Measurements from ENCODE around the gene CCDC170.

Gene CCDC170

GRCh38 chr6:151546941-151547659 is 53.3 kb downstream of the CCDC170 start:
- DNase-seq, result no peak

DNA sequence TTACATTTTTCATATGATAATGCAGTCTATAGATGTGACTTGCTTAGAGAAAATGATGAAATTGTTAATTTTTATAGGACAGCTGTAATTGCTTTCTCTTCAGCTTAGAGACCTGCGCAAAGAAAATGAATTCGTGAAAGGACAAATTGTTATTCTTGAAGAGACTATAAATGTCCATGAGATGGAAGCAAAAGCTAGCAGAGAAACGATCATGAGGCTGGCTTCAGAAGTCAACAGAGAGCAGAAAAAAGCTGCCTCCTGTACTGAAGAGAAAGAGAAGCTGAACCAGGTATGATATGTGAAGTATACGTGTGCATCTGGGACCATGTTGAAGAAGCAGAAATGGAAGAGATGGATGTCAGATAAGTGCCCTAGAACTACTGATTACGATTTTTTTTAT is 54.4 kb downstream of the CCDC170 start:
- DNase-seq, result no peak

GRCh38 chr6:151549790-151550189 is 56.0 kb downstream of the CCDC170 start:
- no peak for DNase-seq

- no peak for DNase-seq
Observed at GRCh38 chr6:151550618-151551017, 56.8 kb downstream of the CCDC170 start.

- DNase-seq, result no peak
Observed at GRCh38 chr6:151551223-151551857, 57.5 kb downstream of the CCDC170 start.

- DNase-seq, result no peak
Observed at GRCh38 chr6:151553416-151554165, 59.8 kb downstream of the CCDC170 start.

GRCh38 chr6:151561238-151561637 is 67.4 kb downstream of the CCDC170 start:
- DNase-seq, result no peak

DNA sequence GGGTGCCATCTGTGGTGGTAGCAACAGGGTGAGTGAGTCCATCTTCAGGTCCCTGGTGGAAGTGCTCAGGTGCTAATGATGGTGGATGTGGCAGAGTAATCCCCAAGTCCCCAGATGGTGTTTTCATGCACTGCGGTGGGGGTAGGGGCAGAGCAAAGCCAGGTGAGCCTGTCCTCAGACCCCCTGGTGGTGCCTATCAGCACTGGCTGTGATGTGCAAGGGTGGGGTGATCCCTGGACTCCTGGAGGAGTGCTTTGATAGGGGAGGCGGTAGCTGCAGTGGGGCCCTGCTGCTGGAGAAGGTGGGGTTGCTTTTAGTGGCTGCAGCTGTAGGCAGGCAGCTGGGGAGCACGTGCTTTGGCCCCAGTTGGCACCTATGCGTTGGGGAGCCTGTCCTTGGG is 70.8 kb downstream of the CCDC170 start:
- no peak for DNase-seq

DNA sequence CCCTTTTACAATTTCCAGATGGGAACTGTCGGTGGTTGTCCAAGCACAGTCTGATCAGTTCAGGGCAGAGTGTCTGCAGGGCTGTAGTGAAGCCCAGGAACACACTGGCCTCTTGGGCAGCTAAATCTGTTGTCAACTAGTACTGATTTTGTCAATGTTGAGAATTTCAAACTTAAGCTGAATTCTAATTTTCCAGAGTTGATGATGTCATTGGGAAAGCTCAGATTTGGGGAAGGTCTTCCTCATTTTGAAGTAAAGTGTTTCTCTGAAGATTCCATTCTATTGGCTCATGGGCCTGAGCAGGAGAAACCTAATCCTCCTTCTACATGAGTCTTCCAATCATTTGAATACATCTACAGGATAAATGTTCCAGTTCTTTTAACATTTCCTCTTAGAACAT is 72.1 kb downstream of the CCDC170 start:
- no peak for DNase-seq

- no peak for DNase-seq
Observed at GRCh38 chr6:151566557-151566956, 72.7 kb downstream of the CCDC170 start.

- DNase-seq, result no peak
Observed at GRCh38 chr6:151576633-151577032, 82.8 kb downstream of the CCDC170 start.

DNA sequence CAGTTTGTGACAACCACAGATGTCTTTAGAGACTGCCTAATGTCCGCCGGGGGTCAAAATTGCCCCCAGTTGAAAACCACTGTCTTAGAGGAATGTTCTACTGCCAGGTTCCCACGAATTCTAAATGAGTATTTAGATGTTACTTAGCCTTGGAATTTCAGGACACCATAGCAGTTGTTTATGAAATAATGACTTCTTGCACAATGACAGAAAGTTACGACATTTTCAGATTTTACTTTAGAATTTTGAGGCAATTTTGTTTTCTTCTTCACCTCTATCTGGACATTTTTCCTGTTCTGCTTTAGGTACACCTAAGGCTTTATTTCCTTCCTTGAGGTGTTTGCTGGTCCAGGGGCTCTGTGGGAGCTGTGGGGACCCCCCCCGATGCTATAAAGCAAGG is 83.4 kb downstream of the CCDC170 start:
- no peak for DNase-seq

DNA sequence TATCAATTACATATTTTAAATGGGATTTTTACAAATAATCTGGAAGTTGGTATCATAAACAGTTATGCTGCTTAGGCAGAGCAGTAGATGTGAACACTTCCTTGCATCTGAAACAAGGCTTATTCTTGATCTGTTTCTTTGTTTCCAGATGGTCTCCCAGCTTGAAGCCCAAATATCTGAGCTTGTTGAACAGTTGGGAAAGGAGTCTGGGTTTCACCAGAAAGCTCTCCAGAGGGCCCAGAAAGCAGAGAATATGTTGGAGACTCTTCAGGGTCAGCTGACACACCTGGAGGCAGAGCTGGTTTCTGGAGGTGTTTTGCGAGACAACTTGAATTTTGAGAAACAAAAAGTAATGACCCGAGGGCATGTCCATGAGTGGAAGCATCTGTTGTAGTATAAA is 91.9 kb downstream of the CCDC170 start:
- no peak for DNase-seq

GRCh38 chr6:151589667-151590066 is 95.8 kb downstream of the CCDC170 start:
- no peak for DNase-seq

- no peak for DNase-seq
Observed at GRCh38 chr6:151590742-151591141, 96.9 kb downstream of the CCDC170 start.

- DNase-seq, result no peak
Observed at GRCh38 chr6:151592449-151593159, 98.8 kb downstream of the CCDC170 start.

GRCh38 chr6:151609146-151609902 is 115.5 kb downstream of the CCDC170 start:
- DNase-seq, result no peak

DNA sequence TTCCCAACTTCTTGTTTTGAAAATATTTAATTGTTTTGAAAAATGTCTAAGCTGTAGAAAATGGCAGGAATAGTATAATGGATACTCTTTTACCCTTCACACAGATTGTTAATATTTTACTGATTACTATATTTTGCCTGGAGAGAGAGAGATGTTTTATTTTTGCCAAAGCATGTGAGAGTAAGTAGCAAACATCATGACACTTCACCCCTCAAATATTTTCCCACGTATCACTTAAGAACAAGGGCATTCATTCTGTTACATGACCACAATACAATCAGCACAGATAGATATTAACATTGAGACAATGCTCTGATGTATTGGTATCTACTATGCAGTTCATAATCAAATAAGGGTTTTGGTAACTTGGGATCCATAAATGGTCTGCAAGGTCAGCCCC is 116.5 kb downstream of the CCDC170 start:
- DNase-seq, result no peak

DNA sequence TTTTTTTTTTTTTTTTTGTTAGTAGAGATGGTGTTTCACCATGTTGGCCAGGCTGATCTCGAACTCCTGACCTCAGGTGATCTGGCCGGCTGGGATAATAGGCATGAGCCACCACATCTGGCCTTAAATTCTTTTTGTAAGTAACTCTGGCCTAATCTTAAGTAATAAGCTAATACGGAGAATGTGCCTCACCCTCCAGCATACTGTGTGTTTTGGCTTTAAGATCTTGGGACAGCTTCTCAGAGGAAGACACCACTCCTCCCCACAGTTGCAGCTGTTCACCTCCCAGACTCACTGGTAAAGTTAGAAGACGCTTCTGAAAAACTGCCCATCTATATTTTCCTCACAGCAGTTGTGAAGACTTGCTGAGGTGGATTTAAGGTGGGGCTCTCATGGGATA is 120.8 kb downstream of the CCDC170 start:
- no peak for DNase-seq

- DNase-seq, result no peak
Observed at GRCh38 chr6:151616091-151616513, 122.3 kb downstream of the CCDC170 start.

GRCh38 chr6:151616600-151616999 is 122.8 kb downstream of the CCDC170 start:
- DNase-seq, result no peak

DNA sequence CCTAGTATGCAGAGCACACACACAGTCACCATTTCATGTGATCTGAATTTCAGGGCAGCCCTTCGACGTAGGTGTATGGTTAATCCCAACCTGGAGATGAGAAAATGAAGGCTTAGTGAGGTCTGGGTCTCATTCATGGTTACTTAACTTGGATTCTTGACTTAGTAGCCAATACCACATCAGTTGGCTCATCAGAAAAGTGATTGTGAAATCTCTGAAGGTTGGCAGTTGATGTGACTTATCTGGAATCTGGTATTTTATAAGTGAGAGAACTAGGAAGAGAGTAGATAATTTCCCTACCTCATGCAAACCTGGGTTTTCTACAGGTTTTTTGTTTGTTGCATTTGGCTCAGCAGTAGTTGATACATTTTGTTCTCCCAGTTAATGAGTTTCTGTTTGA is 123.7 kb downstream of the CCDC170 start:
- DNase-seq, result no peak

GRCh38 chr6:151618717-151619116 is 124.9 kb downstream of the CCDC170 start:
- DNase-seq, result no peak
